HL-60 (cell line): ENCODE data around the gene RPS6KL1.

Experiments used
- CTCF ChIP-seq: IDR thresholded peaks from one replicate; pipeline ENCODE4 v1.5.1; 2011; ENCODE audit warnings: low read length, control low read depth, inconsistent platforms; ENCODE audit not compliant: insufficient read depth
- GABPA ChIP-seq: IDR thresholded peaks from 2 replicates; pipeline ENCODE4 v1.6.1; 2012; ENCODE audit warnings: low read depth
- POLR2AphosphoS5 ChIP-seq: IDR thresholded peaks from 2 replicates; pipeline ENCODE4 v1.6.1; 2012; ENCODE audit warnings: low read depth

GRCh38 chr14:74948228-74949175 is 25.4 kb upstream of the RPS6KL1 start:
- TF ChIP-seq CTCF (no peak), POLR2AphosphoS5 (no peak), GABPA (no peak)
